ENCODE measurements around the gene PRDM12.

The PRDM12 gene

GRCh38 chr9:130732136-130732535 is 67.7 kb downstream of the PRDM12 start:
- peak; percentile 95 for DNase-seq

Data from NCI-H1092 (cell line).